HepG2 (cell line): ENCODE results near the gene RUSF1. TPM values are rescaled to one million over a fixed set of nuclear protein-coding genes. Genes with fewer than 3 reads are reported as not detected.
A peak's percentile ranks its signal among the peaks of the same experiment; 100 is the strongest.

ENCODE experiments used
- CENPT ChIP-seq: sonication (generic); formaldehyde crosslinking; IDR thresholded peaks from 2 replicates; pipeline ENCODE4 v1.8.0; 2022; ENCODE audit warnings: low read depth, mild to moderate bottlenecking, moderate library complexity, missing genetic modification reagents
- FOSL2 ChIP-seq: sonication (generic); formaldehyde crosslinking; IDR thresholded peaks from 2 replicates; pipeline ENCODE4 v1.4.0; 2020; ENCODE audit warnings: missing genetic modification reagents
- MAFG ChIP-seq: sonication (generic); formaldehyde crosslinking; IDR thresholded peaks from 2 replicates; pipeline ENCODE4 v1.5.1; 2020; ENCODE audit warnings: mild to moderate bottlenecking, missing genetic modification reagents
- PTBP1 ChIP-seq: fragments of 200-400 bp; formaldehyde crosslinking; IDR thresholded peaks from 2 replicates; pipeline ENCODE4 v1.6.1; 2018; ENCODE audit warnings: low read length, low read depth; ENCODE audit not compliant: poor library complexity, severe bottlenecking
- SMYD3 ChIP-seq: sonication (generic); formaldehyde crosslinking; IDR thresholded peaks from 2 replicates; pipeline ENCODE4 v1.8.1; 2023; ENCODE audit warnings: mild to moderate bottlenecking, missing genetic modification reagents
- STAT5B ChIP-seq: sonication (generic); formaldehyde crosslinking; IDR thresholded peaks from 2 replicates; pipeline ENCODE4 v1.4.0; 2020; ENCODE audit warnings: missing genetic modification reagents
- ZBTB3 ChIP-seq: sonication (generic); formaldehyde crosslinking; IDR thresholded peaks from 2 replicates; pipeline ENCODE4 v1.4.0; 2020; ENCODE audit warnings: low read depth, mild to moderate bottlenecking, moderate library complexity, missing genetic modification reagents, borderline replicate concordance
- ZC3H4 ChIP-seq: sonication (generic); formaldehyde crosslinking; IDR thresholded peaks from 2 replicates; pipeline ENCODE4 v1.4.0; 2020; ENCODE audit warnings: missing genetic modification reagents, borderline replicate concordance
- ZFP36 ChIP-seq: fragments of 150-350 bp; IDR thresholded peaks from 2 replicates; pipeline ENCODE4 v1.6.1; 2018; ENCODE audit warnings: borderline replicate concordance, low read length, low read depth; ENCODE audit not compliant: partially characterized antibody
- ZFP82 ChIP-seq: sonication (generic); formaldehyde crosslinking; IDR thresholded peaks from 2 replicates; pipeline ENCODE4 v1.5.1; 2020; ENCODE audit warnings: mild to moderate bottlenecking, missing genetic modification reagents, borderline replicate concordance
- ZMAT3 ChIP-seq: sonication (generic); formaldehyde crosslinking; conservative IDR thresholded peaks from 2 replicates; pipeline ENCODE4 v1.7.0; 2021; ENCODE audit warnings: missing genetic modification reagents
- ZNF33B ChIP-seq: sonication (generic); formaldehyde crosslinking; IDR thresholded peaks from 2 replicates; pipeline ENCODE4 v1.5.1; 2020; ENCODE audit warnings: mild to moderate bottlenecking, missing genetic modification reagents
- ZNF572 ChIP-seq: sonication (generic); formaldehyde crosslinking; IDR thresholded peaks from 2 replicates; pipeline ENCODE4 v1.5.1; 2020; ENCODE audit warnings: mild to moderate bottlenecking, missing genetic modification reagents
- ZNF619 ChIP-seq: sonication (generic); formaldehyde crosslinking; IDR thresholded peaks from 2 replicates; pipeline ENCODE4 v1.4.0; 2020; ENCODE audit warnings: mild to moderate bottlenecking, missing genetic modification reagents
- ZSCAN31 ChIP-seq: sonication (generic); formaldehyde crosslinking; IDR thresholded peaks from 2 replicates; pipeline ENCODE4 v1.5.0; 2020; ENCODE audit warnings: low read depth, mild to moderate bottlenecking, missing genetic modification reagents
- polyA plus RNA-seq, 8 experiments: library from polyadenylated mRNA; depleted of rRNA in 3 of 8; stranded (reverse) in 7 of 8; unstranded in 1 of 8; fragments of >200 nt; fragmentation: Illumina TruSeq in 4 of 8; extraction: Trizol in 4 of 8; gene quantifications; 2 replicates each; pipeline versions ENCODE4 v1.2.1 to v1.2.3, GENCODE V29; 2011 to 2016; ENCODE audit warnings: low read depth in 4 of 8, missing spikeins in 1 of 8, mixed read lengths in 1 of 8; ENCODE audit not compliant: insufficient read depth in 1 of 8
- total RNA-seq, 5 experiments: library from RNA; depleted of rRNA; stranded (reverse); fragments of >200 nt; fragmentation: Illumina TruSeq; extraction: Trizol; gene quantifications; 2 replicates each; pipeline ENCODE4 v1.2.3, GENCODE V29; 2016; ENCODE audit warnings: low read depth in 1 of 5
- TF ChIP-seq, protein P1 (sequence below): sonication (generic); formaldehyde crosslinking; IDR thresholded peaks from 2 replicates; pipeline ENCODE4 v1.5.0; 2020; ENCODE audit warnings: missing genetic modification reagents
- TF ChIP-seq, protein P2 (sequence below): sonication (generic); formaldehyde crosslinking; IDR thresholded peaks from 2 replicates; pipeline ENCODE4 v1.8.0; 2022; ENCODE audit warnings: mild to moderate bottlenecking, missing genetic modification reagents; ENCODE audit not compliant: insufficient replicate concordance
- TF ChIP-seq, protein P3 (sequence below): sonication (generic); formaldehyde crosslinking; IDR thresholded peaks from 2 replicates; pipeline ENCODE4 v1.5.1; 2020; ENCODE audit warnings: missing genetic modification reagents, mild to moderate bottlenecking, borderline replicate concordance
- TF ChIP-seq, protein P4 (sequence below): sonication (generic); formaldehyde crosslinking; IDR thresholded peaks from 2 replicates; pipeline ENCODE4 v1.8.1; 2023; ENCODE audit warnings: mild to moderate bottlenecking, inconsistent platforms, moderate library complexity, missing genetic modification reagents, borderline replicate concordance

Gene RUSF1
- total and polyA plus RNA-seq, 2 of the 13 experiments (the other 11 are each of a cell fraction or from before 2014, with no cell fraction given), result 40.8 to 50.2 TPM

DNA sequence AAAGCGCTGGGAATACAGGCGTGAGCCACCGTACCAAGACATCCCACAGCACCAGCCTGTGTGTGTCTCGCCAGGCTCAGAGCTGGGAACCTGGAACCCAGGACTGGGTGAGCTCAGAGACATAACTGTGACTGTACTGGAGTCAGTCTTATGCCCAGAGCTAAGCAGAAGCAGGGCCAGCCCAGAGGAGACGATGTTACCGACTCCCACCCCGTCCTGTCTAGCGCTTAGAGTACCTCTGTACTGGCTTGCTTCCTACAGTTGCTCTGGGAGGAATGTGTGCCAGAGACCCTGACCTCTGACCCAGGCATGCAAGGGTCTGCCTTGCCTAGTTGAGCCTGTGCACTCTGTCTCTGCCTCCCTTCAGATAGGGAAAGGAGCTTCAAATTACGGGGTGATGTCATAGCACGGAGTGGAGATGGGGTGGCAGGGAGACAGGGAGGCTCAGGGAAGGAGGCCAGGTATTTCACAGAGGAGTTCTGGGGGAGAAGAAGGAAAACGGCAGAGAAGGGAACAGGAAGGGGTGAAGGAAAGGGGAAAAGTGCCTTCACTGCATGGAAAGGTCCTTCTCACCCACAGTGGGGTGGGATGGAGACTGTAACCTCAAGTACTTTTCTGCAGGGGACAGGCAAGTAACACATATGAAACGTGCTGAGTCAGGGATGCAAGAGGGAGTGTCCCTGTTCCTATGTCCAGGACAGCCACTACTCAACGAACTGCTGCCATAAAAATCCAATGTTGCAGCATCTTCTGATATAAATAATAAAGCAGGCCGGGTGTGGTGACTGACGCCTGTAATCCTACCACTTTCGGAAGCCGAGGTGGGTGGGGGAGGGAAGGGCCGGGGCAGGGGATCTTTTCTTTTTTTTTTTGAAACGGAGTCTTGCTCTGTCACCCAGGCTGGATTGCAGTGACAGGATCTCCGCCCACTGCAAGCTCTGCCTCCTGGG lies 54.7 kb downstream of the RUSF1 start (continued):
- TF ChIP-seq ZMAT3 (CRISPR knock-in tag) (no peak), ZSCAN31 (CRISPR knock-in tag) (no peak; the same call in 1 of the 2 replicates), CENPT (CRISPR knock-in tag) (0 out of 2 replicates have a peak, but pooled peaks have one; percentile 51), ZBTB3 (CRISPR knock-in tag) (no peak), MAFG (CRISPR knock-in tag) (peak; percentile 89), FOSL2 (CRISPR knock-in tag) (no peak), ZC3H4 (CRISPR knock-in tag) (no peak), PTBP1 (no peak), ZFP82 (no peak), SMYD3 (no peak), STAT5B (no peak), ZFP36 (no peak), ZNF619 (CRISPR knock-in tag) (peak; percentile 77; the same call in 1 of the 2 replicates), ZNF33B (CRISPR knock-in tag) (no peak), ZNF572 (CRISPR knock-in tag) (peak; percentile 84; the same call in 1 of the 2 replicates)
- TF ChIP-seq, protein P1, sequence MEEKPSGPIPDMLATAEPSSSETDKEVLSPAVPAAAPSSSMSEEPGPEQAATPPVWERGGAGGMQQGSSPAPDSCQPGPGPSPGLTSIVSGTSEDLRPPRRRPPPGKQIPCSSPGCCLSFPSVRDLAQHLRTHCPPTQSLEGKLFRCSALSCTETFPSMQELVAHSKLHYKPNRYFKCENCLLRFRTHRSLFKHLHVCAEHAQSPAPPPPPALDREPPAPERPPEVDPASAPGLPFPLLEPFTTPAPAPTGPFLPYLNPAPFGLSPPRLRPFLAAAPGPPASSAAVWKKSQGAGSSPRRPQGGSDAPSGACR (CRISPR knock-in tag), result no peak
- TF ChIP-seq, protein P2, sequence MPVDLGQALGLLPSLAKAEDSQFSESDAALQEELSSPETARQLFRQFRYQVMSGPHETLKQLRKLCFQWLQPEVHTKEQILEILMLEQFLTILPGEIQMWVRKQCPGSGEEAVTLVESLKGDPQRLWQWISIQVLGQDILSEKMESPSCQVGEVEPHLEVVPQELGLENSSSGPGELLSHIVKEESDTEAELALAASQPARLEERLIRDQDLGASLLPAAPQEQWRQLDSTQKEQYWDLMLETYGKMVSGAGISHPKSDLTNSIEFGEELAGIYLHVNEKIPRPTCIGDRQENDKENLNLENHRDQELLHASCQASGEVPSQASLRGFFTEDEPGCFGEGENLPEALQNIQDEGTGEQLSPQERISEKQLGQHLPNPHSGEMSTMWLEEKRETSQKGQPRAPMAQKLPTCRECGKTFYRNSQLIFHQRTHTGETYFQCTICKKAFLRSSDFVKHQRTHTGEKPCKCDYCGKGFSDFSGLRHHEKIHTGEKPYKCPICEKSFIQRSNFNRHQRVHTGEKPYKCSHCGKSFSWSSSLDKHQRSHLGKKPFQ, result no peak
- TF ChIP-seq, protein P3, sequence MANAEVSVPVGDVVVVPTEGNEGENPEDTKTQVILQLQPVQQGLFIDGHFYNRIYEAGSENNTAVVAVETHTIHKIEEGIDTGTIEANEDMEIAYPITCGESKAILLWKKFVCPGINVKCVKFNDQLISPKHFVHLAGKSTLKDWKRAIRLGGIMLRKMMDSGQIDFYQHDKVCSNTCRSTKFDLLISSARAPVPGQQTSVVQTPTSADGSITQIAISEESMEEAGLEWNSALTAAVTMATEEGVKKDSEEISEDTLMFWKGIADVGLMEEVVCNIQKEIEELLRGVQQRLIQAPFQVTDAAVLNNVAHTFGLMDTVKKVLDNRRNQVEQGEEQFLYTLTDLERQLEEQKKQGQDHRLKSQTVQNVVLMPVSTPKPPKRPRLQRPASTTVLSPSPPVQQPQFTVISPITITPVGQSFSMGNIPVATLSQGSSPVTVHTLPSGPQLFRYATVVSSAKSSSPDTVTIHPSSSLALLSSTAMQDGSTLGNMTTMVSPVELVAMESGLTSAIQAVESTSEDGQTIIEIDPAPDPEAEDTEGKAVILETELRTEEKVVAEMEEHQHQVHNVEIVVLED (CRISPR knock-in tag), result peak; percentile 51; the same call in 1 of the 2 replicates
- TF ChIP-seq, protein P4, sequence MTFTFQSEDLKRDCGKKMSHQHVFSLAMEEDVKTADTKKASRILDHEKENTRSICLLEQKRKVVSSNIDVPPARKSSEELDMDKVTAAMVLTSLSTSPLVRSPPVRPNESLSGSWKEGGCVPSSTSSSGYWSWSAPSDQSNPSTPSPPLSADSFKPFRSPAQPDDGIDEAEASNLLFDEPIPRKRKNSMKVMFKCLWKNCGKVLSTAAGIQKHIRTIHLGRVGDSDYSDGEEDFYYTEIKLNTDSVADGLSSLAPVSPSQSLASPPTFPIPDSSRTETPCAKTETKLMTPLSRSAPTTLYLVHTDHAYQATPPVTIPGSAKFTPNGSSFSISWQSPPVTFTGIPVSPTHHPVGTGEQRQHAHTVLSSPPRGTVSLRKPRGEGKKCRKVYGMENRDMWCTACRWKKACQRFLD (CRISPR knock-in tag), result no peak
